ENCODE measurements around the gene DENND2D. TPM values are rescaled to one million over a fixed set of nuclear protein-coding genes. Genes with fewer than 3 reads are reported as not detected.

DENND2D gene
- polyA plus RNA-seq, 1 donor (not counting 4 experiments of a cell fraction or from before 2014, with no cell fraction given), result 7.8 TPM

DNA sequence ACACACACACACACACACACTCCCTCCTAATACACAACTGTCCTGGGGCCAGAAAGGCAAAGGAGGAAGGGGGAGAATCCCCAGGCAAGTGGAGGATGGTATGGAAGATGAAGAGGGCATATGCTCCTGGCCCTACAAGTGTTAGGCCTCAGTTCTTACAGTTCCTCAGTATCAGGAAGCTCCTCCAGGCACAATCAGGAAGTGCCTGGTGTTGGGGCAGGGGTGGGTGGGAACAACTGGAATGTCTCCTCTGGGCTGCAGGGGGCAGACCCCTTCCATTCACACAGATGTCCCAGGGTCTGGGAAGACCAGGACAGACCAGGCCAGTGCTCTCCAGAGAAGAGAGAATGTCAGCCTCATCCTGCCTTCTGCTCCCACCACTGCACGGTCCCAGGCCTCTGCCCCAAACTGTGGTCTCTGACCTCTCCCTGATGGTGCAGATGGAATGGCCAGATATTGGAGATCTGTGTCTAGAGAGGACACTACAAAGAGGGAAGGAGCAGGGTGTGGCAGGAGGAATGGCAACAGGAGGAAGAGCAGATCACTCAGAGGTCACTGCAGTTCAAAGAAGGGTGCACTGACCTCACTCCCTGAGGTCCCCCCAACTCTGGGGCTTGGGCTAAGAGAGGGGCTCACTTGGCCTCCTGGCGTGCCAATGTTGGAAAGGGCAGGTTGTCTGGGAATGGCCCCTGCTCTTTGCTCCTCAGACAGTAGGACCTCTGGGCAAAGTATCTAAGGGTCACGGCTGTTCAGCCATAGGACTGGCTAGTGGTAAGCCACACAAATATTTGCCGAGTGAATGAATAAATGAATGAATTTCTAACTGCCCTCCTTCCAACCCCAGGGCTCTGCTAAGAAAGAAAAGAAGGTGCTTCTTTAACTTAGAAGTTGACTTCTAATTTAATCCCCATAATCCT is 2.5 kb upstream of the DENND2D start:
- Histone ChIP-seq H3K9me3 (ENCODE audit: control insufficient read depth, low read depth, low read length) (no peaks in the 10 kb centered on the region), H3K27me3 (ENCODE audit: control insufficient read depth, extremely low read depth, insufficient read depth, low read length) (no peaks in the 10 kb centered on the region), H2AFZ (ENCODE audit: control insufficient read depth, low read length) (peak overlapping the region; percentile 34), H4K20me1 (ENCODE audit: control insufficient read depth, extremely low read depth, insufficient read depth, low read length) (no peaks in the 10 kb centered on the region), H3K27ac (ENCODE audit: control insufficient read depth, insufficient read depth, low read length) (peak overlapping the region; percentile 17), H3K9me1 (ENCODE audit: control insufficient read depth, extremely low read depth, insufficient read depth, low read length) (no peaks in the 10 kb centered on the region), H3K79me2 (ENCODE audit: control insufficient read depth, insufficient read depth, low read length) (no peaks in the 10 kb centered on the region), H3K9ac (ENCODE audit: control insufficient read depth, extremely low read depth, insufficient read depth, low read length) (peak overlapping the region; percentile 47), H3K4me1 (ENCODE audit: control insufficient read depth, extremely low read depth, insufficient read depth, low read length) (peaks cover 29% of the 10 kb centered on the region), H3K4me3 (ENCODE audit: control insufficient read depth in 2 of 3, extremely low read depth in 1 of 3, insufficient read depth in 2 of 3, low read depth in 1 of 3, low read length in 3 of 3) (peak overlapping the region in 2 of 3 experiments; percentile 42 to 50), H3K36me3 (ENCODE audit: control insufficient read depth in 2 of 2, extremely low read depth in 1 of 2, insufficient read depth in 2 of 2, low read length in 2 of 2) (no peaks in the 10 kb centered on the region), H3K4me2 (ENCODE audit: control insufficient read depth, extremely low read depth, insufficient read depth, low read depth, low read length) (peak overlapping the region; percentile 79)
- DNase-seq (ENCODE audit: low read depth, low spot score) (no peak), FAIRE-seq (no peak)
- dilution Hi-C loops (cut with MboI; ENCODE audit: extremely low pct_ligation_motif_present, low sequenced_read_pairs), result no loop called here
- TF ChIP-seq, protein P1, sequence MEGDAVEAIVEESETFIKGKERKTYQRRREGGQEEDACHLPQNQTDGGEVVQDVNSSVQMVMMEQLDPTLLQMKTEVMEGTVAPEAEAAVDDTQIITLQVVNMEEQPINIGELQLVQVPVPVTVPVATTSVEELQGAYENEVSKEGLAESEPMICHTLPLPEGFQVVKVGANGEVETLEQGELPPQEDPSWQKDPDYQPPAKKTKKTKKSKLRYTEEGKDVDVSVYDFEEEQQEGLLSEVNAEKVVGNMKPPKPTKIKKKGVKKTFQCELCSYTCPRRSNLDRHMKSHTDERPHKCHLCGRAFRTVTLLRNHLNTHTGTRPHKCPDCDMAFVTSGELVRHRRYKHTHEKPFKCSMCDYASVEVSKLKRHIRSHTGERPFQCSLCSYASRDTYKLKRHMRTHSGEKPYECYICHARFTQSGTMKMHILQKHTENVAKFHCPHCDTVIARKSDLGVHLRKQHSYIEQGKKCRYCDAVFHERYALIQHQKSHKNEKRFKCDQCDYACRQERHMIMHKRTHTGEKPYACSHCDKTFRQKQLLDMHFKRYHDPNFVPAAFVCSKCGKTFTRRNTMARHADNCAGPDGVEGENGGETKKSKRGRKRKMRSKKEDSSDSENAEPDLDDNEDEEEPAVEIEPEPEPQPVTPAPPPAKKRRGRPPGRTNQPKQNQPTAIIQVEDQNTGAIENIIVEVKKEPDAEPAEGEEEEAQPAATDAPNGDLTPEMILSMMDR (optimal IDR thresholded peaks at IDR 0.05 in 1 of 3, IDR thresholded peaks at IDR 0.05 in 1 of 3, conservative IDR thresholded peaks at IDR 0.05 in 1 of 3; ENCODE audit: extremely low read depth in 1 of 3, insufficient read depth in 2 of 3, low read length in 3 of 3), result peak in 1 of 3 experiments; percentile 5
- TF ChIP-seq EZH2 (IDR thresholded peaks at IDR 0.05; ENCODE audit: low read length), result no peak

DNA sequence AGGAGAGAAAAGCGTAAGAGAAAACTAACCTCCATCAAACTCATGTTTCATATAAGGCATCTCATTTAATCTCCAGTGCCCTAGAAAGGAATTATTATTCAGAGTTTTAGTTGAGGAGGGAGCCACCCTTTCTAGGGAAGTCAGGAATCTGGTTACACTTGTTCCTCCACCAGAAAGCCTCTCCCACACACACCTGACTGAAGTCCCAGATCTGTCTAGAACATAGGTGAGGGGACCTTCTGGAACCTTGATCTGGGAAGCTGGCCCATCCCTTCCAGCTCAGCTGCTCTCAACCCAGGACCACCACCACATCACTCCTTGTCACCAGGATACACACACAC is 1.9 kb upstream of the DENND2D start:
- dilution Hi-C loops (cut with MboI; ENCODE audit: extremely low pct_ligation_motif_present, low sequenced_read_pairs), result no loop called here
- peaks cover 29% of the 10 kb centered on the region for H3K4me1 ChIP-seq (ENCODE audit: control insufficient read depth, extremely low read depth, insufficient read depth, low read length)

More for the DNA sequence above, 1.9 kb upstream of the DENND2D start:
- H3K9ac ChIP-seq (ENCODE audit: control insufficient read depth, extremely low read depth, insufficient read depth, low read length), result no peak overlapping the region
- TF ChIP-seq, protein P1 (optimal IDR thresholded peaks at IDR 0.05 in 1 of 3, IDR thresholded peaks at IDR 0.05 in 1 of 3, conservative IDR thresholded peaks at IDR 0.05 in 1 of 3; ENCODE audit: extremely low read depth in 1 of 3, insufficient read depth in 2 of 3, low read length in 3 of 3), result no peak
- TF ChIP-seq EZH2 (IDR thresholded peaks at IDR 0.05; ENCODE audit: low read length), result no peak
- no peaks in the 10 kb centered on the region for H3K9me3 ChIP-seq (ENCODE audit: control insufficient read depth, low read depth, low read length)
- H4K20me1 ChIP-seq (ENCODE audit: control insufficient read depth, extremely low read depth, insufficient read depth, low read length), result no peaks in the 10 kb centered on the region
- FAIRE-seq (no peak), DNase-seq (ENCODE audit: low read depth, low spot score) (no peak)
- H3K4me2 ChIP-seq (ENCODE audit: control insufficient read depth, extremely low read depth, insufficient read depth, low read depth, low read length), result peak overlapping the region; percentile 62
- no peaks in the 10 kb centered on the region for H3K27me3 ChIP-seq (ENCODE audit: control insufficient read depth, extremely low read depth, insufficient read depth, low read length)
- H3K9me1 ChIP-seq (ENCODE audit: control insufficient read depth, extremely low read depth, insufficient read depth, low read length), result no peaks in the 10 kb centered on the region
- H3K79me2 ChIP-seq (ENCODE audit: control insufficient read depth, insufficient read depth, low read length), result no peaks in the 10 kb centered on the region
- H3K27ac ChIP-seq (ENCODE audit: control insufficient read depth, insufficient read depth, low read length), result peak overlapping the region; percentile 17
- peak overlapping the region in 1 of 3 experiments; percentile 21 for H3K4me3 ChIP-seq (ENCODE audit: control insufficient read depth in 2 of 3, extremely low read depth in 1 of 3, insufficient read depth in 2 of 3, low read depth in 1 of 3, low read length in 3 of 3)
- H2AFZ ChIP-seq (ENCODE audit: control insufficient read depth, low read length), result no peak overlapping the region
- peaks cover 0 to 2% of the 10 kb centered on the region in 2 experiments for H3K36me3 ChIP-seq (ENCODE audit: control insufficient read depth in 2 of 2, extremely low read depth in 1 of 2, insufficient read depth in 2 of 2, low read length in 2 of 2)
